ENCODE measurements around the gene DPYD. TPM values are rescaled to one million over a fixed set of nuclear protein-coding genes. Genes with fewer than 3 reads are reported as not detected.

The DPYD gene
- total RNA-seq, 2 donors from 2014 or later: 9.2 to 17.5 TPM

- DNase-seq: no peak
- Histone ChIP-seq H3K36me3 (ENCODE audit: control insufficient read depth, insufficient read depth, low read length) (no peaks in the 10 kb centered on the region), H3K9me3 (ENCODE audit: control insufficient read depth, low read length) (no peaks in the 10 kb centered on the region), H3K27ac (ENCODE audit: low read depth, low read length) (no peak overlapping the region), H3K4me1 (ENCODE audit: control insufficient read depth, insufficient read depth, low read length) (no peaks in the 10 kb centered on the region), H3K9ac (ENCODE audit: extremely low read depth, low read length, poor library complexity, severe bottlenecking) (no peak overlapping the region), H3K27me3 (ENCODE audit: control insufficient read depth, insufficient read depth, low read length, poor library complexity, severe bottlenecking) (no peaks in the 10 kb centered on the region), H3K4me3 (ENCODE audit: low read length) (no peak overlapping the region)
- 92 to 100% methylated on average over 1 to 2 of the region's 2 CpGs for whole genome bisulfite sequencing, 2 experiments (ENCODE audit: insufficient coverage in 1 of 2, insufficient read length in 1 of 2)
- H3K9me3 Mint-ChIP-seq: peaks cover 2% of the 10 kb centered on the region
- no peaks in the 10 kb centered on the region for H3K27me3 Mint-ChIP-seq (ENCODE audit: insufficient read depth)
- TF ChIP-seq, protein P1, sequence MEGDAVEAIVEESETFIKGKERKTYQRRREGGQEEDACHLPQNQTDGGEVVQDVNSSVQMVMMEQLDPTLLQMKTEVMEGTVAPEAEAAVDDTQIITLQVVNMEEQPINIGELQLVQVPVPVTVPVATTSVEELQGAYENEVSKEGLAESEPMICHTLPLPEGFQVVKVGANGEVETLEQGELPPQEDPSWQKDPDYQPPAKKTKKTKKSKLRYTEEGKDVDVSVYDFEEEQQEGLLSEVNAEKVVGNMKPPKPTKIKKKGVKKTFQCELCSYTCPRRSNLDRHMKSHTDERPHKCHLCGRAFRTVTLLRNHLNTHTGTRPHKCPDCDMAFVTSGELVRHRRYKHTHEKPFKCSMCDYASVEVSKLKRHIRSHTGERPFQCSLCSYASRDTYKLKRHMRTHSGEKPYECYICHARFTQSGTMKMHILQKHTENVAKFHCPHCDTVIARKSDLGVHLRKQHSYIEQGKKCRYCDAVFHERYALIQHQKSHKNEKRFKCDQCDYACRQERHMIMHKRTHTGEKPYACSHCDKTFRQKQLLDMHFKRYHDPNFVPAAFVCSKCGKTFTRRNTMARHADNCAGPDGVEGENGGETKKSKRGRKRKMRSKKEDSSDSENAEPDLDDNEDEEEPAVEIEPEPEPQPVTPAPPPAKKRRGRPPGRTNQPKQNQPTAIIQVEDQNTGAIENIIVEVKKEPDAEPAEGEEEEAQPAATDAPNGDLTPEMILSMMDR (conservative IDR thresholded peaks at IDR 0.05): no peak
- H3K4me1 Mint-ChIP-seq: no peaks in the 10 kb centered on the region
- H3K4me3 Mint-ChIP-seq: no peak overlapping the region
- peaks cover 2% of the 10 kb centered on the region for H3K36me3 Mint-ChIP-seq (ENCODE audit: low read depth)
- no peak overlapping the region for H3K27ac Mint-ChIP-seq
These were observed 235.5 kb downstream of the DPYD start for GRCh38 chr1:97685360-97685759.

GRCh38 chr1:97680894-97681293, 239.9 kb downstream of the DPYD start:
- Histone ChIP-seq H3K9me3 (ENCODE audit: control insufficient read depth, low read length) (no peaks in the 10 kb centered on the region), H3K9ac (ENCODE audit: extremely low read depth, low read length, poor library complexity, severe bottlenecking) (no peak overlapping the region), H3K27ac (ENCODE audit: low read depth, low read length) (no peak overlapping the region), H3K4me3 (ENCODE audit: low read length) (no peak overlapping the region), H3K36me3 (ENCODE audit: control insufficient read depth, insufficient read depth, low read length) (no peaks in the 10 kb centered on the region), H3K27me3 (ENCODE audit: control insufficient read depth, insufficient read depth, low read length, poor library complexity, severe bottlenecking) (no peaks in the 10 kb centered on the region), H3K4me1 (ENCODE audit: control insufficient read depth, insufficient read depth, low read length) (no peaks in the 10 kb centered on the region)
- H3K27me3 Mint-ChIP-seq (ENCODE audit: insufficient read depth): no peaks in the 10 kb centered on the region
- no peak overlapping the region for H3K27ac Mint-ChIP-seq
- DNase-seq: no peak
- no peaks in the 10 kb centered on the region for H3K36me3 Mint-ChIP-seq (ENCODE audit: low read depth)
- no peaks in the 10 kb centered on the region for H3K4me1 Mint-ChIP-seq
- no peak overlapping the region for H3K4me3 Mint-ChIP-seq
- TF ChIP-seq, protein P1 (conservative IDR thresholded peaks at IDR 0.05): no peak
- no peaks in the 10 kb centered on the region for H3K9me3 Mint-ChIP-seq

DNA sequence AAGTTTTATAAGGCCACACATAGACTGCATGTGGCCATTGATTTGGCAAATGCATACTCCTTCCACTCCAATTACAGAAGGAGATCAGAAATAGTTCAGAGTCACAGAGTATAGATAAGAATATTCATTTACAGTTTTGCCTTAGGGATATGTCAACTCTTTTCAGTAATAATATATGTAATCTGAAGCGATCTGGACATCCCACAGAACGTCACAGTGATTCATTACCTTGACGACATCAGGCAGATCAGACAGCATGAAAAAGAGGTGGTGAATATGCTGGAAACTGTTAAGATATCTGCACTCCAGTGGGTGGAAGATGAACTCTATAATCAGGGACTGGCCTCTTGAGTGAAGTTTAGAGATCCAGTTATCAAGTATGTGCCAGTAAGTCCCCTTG, 240.4 kb downstream of the DPYD start:
- DNase-seq: no peak
- WGBS, 2 experiments (ENCODE audit: insufficient coverage in 1 of 2, insufficient read length in 1 of 2): 90 to 92% methylated on average over 3 of the region's 3 CpGs
- H3K4me1 Mint-ChIP-seq: no peaks in the 10 kb centered on the region
- no peaks in the 10 kb centered on the region for H3K9me3 ChIP-seq (ENCODE audit: control insufficient read depth, low read length)
- no peaks in the 10 kb centered on the region for H3K4me1 ChIP-seq (ENCODE audit: control insufficient read depth, insufficient read depth, low read length)
- no peaks in the 10 kb centered on the region for H3K36me3 ChIP-seq (ENCODE audit: control insufficient read depth, insufficient read depth, low read length)
- no peaks in the 10 kb centered on the region for H3K27me3 ChIP-seq (ENCODE audit: control insufficient read depth, insufficient read depth, low read length, poor library complexity, severe bottlenecking)
- no peak overlapping the region for H3K9ac ChIP-seq (ENCODE audit: extremely low read depth, low read length, poor library complexity, severe bottlenecking)
- no peaks in the 10 kb centered on the region for H3K9me3 Mint-ChIP-seq
- no peaks in the 10 kb centered on the region for H3K36me3 Mint-ChIP-seq (ENCODE audit: low read depth)
- H3K4me3 ChIP-seq (ENCODE audit: low read length): no peak overlapping the region
- TF ChIP-seq, protein P1 (conservative IDR thresholded peaks at IDR 0.05): no peak
- no peak overlapping the region for H3K27ac ChIP-seq (ENCODE audit: low read depth, low read length)
- H3K4me3 Mint-ChIP-seq: no peak overlapping the region
- H3K27ac Mint-ChIP-seq: no peak overlapping the region
- no peaks in the 10 kb centered on the region for H3K27me3 Mint-ChIP-seq (ENCODE audit: insufficient read depth)

All from endodermal cell (in vitro differentiated cells).